Stimulated activated effector memory CD8-positive, alpha-beta T cell treated with anti-CD3 and anti-CD28 coated beads, Interleukin-12 subunit alpha, Interleukin-12 subunit beta, amount 100 ng/mL, for 72 hours (primary cell): ENCODE measurements around the gene SHANK3.

Source experiments
- ATAC-seq: fragments of 150-1000 bp; cut with Tn5 transposase; 2 replicates; pipeline ENCODE4 v1.10.0; 2021
- DNase-seq, 2 donors: peaks; one replicate each; pipeline ENCODE4 v3.0.0; 2021 to 2022; ENCODE audit warnings: low spot score in 2 of 2
- H3K27ac Mint-ChIP-seq: one replicate; pipeline ENCODE4 v1.8.0; 2022; ENCODE audit warnings: mild to moderate bottlenecking, mixed read lengths
- H3K36me3 Mint-ChIP-seq: one replicate; pipeline ENCODE4 v1.8.0; 2022; ENCODE audit warnings: mild to moderate bottlenecking, mixed read lengths
- H3K4me1 Mint-ChIP-seq: one replicate; pipeline ENCODE4 v1.8.0; 2022; ENCODE audit warnings: mixed read lengths
- H3K4me3 Mint-ChIP-seq: one replicate; pipeline ENCODE4 v1.8.0; 2022; ENCODE audit warnings: mild to moderate bottlenecking, mixed read lengths
- H3K9me3 Mint-ChIP-seq: one replicate; pipeline ENCODE4 v1.8.0; 2022; ENCODE audit warnings: mixed read lengths

Gene SHANK3

DNA sequence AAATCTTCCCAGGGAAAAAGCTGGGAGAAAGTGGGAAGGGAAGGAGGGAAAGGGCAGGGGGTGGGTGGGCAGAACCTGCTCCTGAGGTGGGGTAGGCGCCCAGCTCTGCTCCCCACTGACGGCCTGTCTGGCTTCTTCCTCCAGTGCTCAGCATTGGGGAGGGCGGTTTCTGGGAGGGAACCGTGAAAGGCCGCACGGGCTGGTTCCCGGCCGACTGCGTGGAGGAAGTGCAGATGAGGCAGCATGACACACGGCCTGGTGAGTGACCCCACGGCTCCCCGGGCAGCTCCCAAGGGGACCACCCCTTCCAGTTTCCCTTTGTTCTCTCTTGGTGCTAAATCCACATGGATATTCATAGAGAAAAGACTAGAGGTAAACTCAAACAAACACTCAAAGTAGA is 25.9 kb downstream of the SHANK3 start:
- H3K27ac Mint-ChIP-seq = no peak overlapping the region
- no peaks in the 10 kb centered on the region for H3K9me3 Mint-ChIP-seq
- no peaks in the 10 kb centered on the region for H3K36me3 Mint-ChIP-seq
- DNase-seq = no peak
- H3K4me1 Mint-ChIP-seq = peaks cover 19% of the 10 kb centered on the region
- no peak overlapping the region for H3K4me3 Mint-ChIP-seq
- no peak for ATAC-seq

DNA sequence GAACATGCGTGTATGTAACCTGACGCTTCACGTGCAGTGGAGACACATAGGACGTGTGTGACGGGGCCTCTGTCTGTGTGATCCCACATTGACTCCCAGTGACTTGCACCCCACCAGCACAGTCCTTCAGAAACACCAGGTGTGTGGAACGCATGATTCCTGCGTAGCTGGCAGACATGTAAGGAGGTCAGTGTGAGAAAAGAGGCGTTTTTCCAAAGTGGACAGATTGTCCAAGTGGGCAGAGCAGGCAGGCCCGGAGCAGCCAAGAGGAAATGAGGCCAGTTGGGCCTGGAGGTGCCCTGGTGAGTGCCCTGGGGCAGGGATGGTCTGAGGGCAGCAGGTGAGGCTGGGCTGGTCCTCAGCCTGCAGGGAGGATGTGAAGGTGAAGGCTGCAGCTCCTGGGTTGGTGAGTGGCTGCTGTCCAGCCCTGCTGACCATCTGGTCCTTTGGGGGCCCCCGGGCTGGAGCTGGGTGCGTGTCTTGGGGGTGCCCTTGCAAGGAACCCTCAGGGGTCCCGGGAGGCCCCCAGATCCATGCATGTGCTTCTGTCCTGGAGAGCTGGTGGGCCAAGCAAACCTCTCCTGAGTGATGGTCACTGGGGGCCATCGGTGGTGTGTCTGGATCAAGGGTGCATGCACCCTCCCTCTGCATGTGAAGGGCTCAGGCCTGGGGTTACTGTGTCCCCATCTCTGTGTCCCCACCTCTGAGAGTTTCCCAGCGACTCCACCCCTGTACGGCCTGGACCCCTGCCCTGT is 26.6 kb downstream of the SHANK3 start:
- Mint-ChIP-seq H3K27ac (no peak overlapping the region), H3K9me3 (no peaks in the 10 kb centered on the region), H3K4me3 (no peak overlapping the region)

DNA sequence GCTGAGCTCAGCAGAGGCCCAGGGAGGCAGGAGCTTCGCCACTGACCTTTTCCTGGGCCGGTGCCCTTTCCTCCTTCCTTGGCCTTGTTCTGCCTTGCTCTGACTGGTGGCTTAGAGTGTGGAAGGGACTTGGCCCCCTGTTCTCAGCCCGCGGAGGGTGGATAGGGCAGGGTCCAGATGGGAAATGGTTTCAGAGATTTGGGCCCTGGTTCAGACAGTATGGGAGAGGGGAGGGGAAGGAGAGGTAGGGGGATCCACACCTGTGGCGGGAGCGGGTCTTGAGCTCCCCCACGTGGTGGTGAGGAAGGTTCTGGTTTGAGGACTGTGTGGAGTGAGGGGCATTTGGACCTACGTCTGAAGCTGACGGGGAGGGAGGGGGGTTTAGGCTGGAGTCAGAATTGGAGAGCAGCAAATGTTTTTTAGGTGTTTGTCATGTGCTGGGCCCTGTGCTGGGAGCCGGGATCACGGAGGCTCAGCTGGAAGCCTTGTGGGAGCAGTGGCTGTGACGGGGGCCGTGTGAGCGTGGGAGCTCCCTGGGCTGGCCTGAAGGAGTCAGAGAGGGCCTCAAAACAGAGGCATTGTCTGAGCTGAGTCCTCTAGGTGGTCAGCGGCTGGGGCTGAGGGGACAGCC is 27.2 kb downstream of the SHANK3 start:
- peaks cover 19% of the 10 kb centered on the region for H3K4me1 Mint-ChIP-seq
- no peaks in the 10 kb centered on the region for H3K9me3 Mint-ChIP-seq
- H3K4me3 Mint-ChIP-seq = no peak overlapping the region
- H3K27ac Mint-ChIP-seq = no peak overlapping the region
- no peak for DNase-seq
- no peak for ATAC-seq
- H3K36me3 Mint-ChIP-seq = no peaks in the 10 kb centered on the region

More for the DNA sequence above, 26.6 kb downstream of the SHANK3 start:
- ATAC-seq (no peak), DNase-seq (no peak)
- Mint-ChIP-seq H3K36me3 (no peaks in the 10 kb centered on the region), H3K4me1 (peaks cover 19% of the 10 kb centered on the region)

DNA sequence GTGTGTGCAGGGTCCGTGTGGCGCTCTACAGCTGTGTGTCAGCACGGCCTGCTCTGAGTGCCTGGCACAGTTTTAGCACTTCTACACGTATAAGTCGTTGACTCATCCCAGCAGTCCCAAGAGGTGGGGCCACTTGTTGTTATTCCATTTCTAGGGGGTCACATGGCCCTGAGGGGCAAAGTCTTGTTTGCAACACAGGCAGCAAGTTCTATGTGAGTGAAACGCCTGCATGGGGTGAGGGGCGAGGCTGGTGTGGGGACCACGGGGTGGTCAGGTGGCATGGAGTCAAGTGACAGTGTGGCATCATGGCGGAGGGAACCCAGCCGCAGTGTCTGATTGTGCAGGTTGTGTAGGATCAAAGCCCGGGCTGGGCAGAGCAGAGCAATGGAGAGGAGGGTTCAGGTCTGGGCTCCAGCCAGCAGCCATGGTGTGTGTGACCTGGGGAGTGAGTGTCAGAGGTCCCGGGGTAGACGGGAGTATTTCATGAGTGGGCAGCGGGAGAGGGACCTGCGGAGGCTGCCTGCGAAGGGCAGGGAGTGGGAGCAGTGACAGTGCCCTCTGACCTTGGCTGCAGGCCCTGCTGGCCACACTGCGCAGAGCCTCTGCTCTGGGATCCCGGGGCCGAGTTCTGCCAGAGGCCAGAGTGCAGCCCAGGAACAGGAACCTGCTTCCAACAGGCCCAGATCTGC is 27.9 kb downstream of the SHANK3 start:
- DNase-seq (no peak), ATAC-seq (no peak)
- Mint-ChIP-seq H3K9me3 (no peaks in the 10 kb centered on the region), H3K4me3 (no peak overlapping the region), H3K36me3 (no peaks in the 10 kb centered on the region), H3K4me1 (peaks cover 19% of the 10 kb centered on the region), H3K27ac (no peak overlapping the region)

DNA sequence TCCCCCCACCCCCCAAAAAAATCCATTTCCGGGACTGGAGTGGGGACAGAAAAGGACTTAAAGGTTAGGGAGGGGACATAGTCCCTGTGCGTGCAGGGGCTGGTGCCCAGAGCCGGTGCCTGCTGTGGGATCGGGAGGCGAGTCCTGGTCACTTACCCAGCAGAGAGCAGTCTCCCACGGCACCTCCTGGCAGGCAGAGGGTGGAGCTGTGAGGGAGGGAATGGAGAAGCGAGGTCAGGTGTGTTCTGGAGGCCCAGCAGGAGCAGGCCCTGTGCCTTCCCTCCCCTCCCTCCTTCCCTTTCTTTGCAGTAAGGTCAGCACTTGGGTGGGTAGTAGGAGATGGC is 28.4 kb downstream of the SHANK3 start:
- Mint-ChIP-seq H3K4me1 (peaks cover 19% of the 10 kb centered on the region), H3K27ac (no peak overlapping the region), H3K36me3 (no peaks in the 10 kb centered on the region), H3K4me3 (no peak overlapping the region), H3K9me3 (no peaks in the 10 kb centered on the region)
- no peak for DNase-seq
- ATAC-seq = no peak

DNA sequence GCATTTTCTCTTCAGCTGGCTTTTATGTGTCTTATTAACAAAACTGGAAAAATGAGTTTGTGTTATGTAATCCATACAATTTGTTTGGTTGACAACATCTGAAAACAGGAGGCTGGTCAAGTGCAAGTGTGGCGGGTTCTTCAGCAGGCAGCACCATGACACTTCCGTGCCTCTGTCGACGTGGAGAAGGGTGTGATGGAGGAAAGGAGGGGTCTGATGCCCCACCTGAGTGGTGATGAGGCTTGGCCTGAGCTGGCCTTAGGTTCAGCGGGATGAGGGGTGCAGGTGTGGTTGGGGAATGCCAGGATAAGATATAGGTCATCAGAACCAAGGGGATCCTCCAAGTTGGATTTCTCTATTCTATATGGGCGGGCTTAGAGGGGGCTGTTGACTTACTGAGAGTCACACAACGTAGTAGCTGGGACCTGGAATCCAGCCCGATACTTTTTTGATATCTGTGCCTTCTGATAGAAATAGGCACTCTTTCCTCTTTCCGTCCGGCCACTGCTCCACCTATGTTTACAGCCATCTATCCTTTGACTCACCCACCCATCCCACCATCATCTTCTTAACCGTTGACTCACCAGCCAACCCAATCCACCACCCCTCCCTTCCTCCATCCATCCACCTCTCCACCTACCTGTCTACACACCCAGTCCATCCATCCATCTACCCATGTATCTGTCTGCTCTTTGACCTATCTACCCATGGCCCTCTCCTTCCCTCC is 29.0 kb downstream of the SHANK3 start:
- Mint-ChIP-seq H3K27ac (no peak overlapping the region), H3K4me1 (peaks cover 19% of the 10 kb centered on the region), H3K4me3 (no peak overlapping the region), H3K9me3 (no peaks in the 10 kb centered on the region), H3K36me3 (no peaks in the 10 kb centered on the region)
- no peak for DNase-seq
- ATAC-seq = no peak

DNA sequence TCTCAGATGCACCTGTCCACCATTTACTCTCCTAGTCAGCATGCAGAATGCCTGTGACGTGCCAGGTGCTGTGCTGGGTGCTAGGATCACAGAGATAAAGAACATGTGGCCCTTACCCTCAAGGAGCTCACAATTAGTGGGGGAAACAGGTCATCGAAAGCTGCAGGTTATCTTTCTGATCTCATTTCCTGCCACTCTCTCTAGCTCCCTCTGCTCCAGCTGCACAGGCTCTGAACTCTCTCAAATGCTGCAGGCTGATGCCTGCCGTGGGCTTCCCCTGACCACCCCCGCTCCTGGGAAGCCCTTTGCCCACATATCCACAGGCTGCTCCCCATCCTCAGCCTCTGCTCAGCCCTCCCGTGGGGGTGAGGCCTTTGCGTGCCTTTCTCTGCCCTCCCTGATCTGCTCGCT is 29.6 kb downstream of the SHANK3 start:
- Mint-ChIP-seq H3K4me1 (peaks cover 19% of the 10 kb centered on the region), H3K4me3 (no peak overlapping the region), H3K36me3 (no peaks in the 10 kb centered on the region), H3K27ac (no peak overlapping the region), H3K9me3 (no peaks in the 10 kb centered on the region)
- no peak for DNase-seq
- ATAC-seq = peak; percentile 42

DNA sequence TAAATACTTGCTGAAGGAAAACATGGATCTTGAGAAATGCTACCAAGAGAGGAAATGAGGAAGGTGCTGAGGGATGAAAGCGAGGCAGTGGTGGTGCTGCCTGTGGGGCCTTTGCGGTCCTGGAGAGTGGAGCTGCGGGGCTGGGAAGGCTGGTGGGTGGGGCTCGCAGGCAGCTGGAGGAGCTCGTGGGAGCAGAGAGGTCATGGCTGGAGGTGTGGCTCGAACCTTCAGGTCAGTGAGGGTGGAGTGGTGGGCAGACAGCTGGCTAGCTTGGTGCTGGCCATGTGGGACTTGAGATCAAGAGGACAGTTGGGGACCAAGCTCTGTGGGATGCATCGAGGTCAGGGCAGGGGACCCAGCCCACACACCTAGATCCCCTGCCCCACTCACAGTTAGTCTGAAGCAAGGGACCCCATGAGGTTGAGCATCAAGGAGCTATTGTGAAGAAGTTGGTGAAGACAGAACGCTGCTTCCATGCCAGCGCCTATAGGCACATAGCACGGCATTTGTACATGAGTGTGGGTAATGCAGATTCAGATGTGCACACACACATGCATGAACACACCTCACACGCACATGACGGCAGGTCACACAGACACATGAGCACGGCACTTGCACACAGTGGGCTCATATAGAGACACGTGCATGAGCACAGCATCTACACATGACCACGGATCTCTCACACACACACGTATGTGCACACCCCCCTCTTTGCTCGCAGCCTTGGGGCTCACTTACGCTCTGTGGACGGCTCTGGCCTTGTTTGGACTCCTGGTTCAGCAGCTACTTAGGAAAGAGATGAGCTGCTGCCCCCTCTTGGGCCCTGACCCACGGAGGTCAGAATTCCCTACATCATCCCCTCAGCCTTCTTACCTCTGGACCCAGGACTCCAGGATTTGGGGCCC is 30.4 kb downstream of the SHANK3 start:
- no peak overlapping the region for H3K4me3 Mint-ChIP-seq
- H3K27ac Mint-ChIP-seq = no peak overlapping the region
- no peak for ATAC-seq
- no peaks in the 10 kb centered on the region for H3K9me3 Mint-ChIP-seq
- peaks cover 19% of the 10 kb centered on the region for H3K4me1 Mint-ChIP-seq
- no peak for DNase-seq
- no peaks in the 10 kb centered on the region for H3K36me3 Mint-ChIP-seq

GRCh38 chr22:50703726-50704509 is 31.3 kb downstream of the SHANK3 start:
- H3K4me3 Mint-ChIP-seq = no peak overlapping the region
- no peak for ATAC-seq
- peaks cover 19% of the 10 kb centered on the region for H3K4me1 Mint-ChIP-seq
- H3K36me3 Mint-ChIP-seq = no peaks in the 10 kb centered on the region
- H3K27ac Mint-ChIP-seq = no peak overlapping the region
- DNase-seq = no peak
- no peaks in the 10 kb centered on the region for H3K9me3 Mint-ChIP-seq

DNA sequence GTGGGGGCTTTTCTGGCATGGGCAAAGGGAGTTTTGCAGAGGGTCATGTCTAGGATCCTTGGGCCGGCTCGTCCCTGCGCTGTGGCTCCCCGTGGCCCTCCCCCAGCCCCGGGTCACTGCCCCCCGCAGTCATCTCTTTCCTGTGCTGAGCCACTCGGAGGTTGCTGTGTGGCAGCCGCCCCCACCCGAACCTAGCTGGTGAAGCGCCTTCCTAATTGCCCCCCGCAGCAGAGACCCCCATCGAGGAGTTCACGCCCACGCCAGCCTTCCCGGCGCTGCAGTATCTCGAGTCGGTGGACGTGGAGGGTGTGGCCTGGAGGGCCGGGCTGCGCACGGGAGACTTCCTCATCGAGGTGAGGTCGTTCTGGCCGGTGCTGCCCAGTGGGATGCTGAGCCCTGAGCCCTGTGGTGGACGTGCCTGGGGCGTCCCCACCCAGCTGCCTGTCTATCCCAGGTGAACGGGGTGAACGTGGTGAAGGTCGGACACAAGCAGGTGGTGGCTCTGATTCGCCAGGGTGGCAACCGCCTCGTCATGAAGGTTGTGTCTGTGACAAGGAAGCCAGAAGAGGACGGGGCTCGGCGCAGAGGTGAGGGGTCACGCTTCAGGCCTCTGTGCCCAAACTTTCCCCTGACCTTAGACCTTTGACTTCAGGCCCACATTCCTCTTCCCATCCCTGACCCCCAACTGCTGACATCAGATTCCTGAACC is 32.0 kb downstream of the SHANK3 start:
- DNase-seq (no peak), ATAC-seq (no peak)
- H3K27ac Mint-ChIP-seq = no peak overlapping the region
- no peaks in the 10 kb centered on the region for H3K36me3 Mint-ChIP-seq
- H3K4me3 Mint-ChIP-seq = no peak overlapping the region
- H3K4me1 Mint-ChIP-seq = peaks cover 19% of the 10 kb centered on the region
- H3K9me3 Mint-ChIP-seq = no peaks in the 10 kb centered on the region

DNA sequence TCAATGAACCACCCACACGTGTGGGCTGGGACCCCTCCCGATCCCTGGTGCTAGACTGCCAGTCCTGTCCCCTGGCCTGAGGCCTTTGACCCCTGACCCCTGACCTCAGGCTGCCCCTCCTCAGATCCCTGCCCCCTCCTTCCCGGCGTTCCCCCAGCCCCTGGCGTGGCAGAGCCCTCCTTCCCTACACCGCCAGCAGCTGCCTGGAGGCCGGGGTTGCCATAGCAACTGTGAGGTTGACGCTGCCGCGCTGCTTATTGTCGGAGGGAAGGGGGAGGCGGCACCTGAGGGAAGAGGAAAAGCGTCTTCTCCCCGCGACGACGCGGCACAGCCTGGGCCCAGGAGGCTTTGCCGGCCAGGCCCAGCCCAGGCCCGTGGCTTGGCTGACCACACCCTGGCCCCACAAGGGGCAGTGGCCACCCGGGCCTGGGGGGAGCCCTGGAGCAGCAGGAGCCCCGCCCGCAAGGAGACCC is 32.6 kb downstream of the SHANK3 start:
- H3K4me3 Mint-ChIP-seq = no peak overlapping the region
- DNase-seq = no peak
- ATAC-seq = no peak
- H3K4me1 Mint-ChIP-seq = peaks cover 18% of the 10 kb centered on the region
- H3K9me3 Mint-ChIP-seq = no peaks in the 10 kb centered on the region
- no peaks in the 10 kb centered on the region for H3K36me3 Mint-ChIP-seq
- no peak overlapping the region for H3K27ac Mint-ChIP-seq

- peaks cover 16% of the 10 kb centered on the region for H3K4me1 Mint-ChIP-seq
- ATAC-seq (no peak), DNase-seq (no peak)
- no peak overlapping the region for H3K27ac Mint-ChIP-seq
- no peaks in the 10 kb centered on the region for H3K9me3 Mint-ChIP-seq
- no peaks in the 10 kb centered on the region for H3K36me3 Mint-ChIP-seq
- H3K4me3 Mint-ChIP-seq = no peak overlapping the region
Measured at GRCh38 chr22:50705851-50706351, 33.3 kb downstream of the SHANK3 start.

DNA sequence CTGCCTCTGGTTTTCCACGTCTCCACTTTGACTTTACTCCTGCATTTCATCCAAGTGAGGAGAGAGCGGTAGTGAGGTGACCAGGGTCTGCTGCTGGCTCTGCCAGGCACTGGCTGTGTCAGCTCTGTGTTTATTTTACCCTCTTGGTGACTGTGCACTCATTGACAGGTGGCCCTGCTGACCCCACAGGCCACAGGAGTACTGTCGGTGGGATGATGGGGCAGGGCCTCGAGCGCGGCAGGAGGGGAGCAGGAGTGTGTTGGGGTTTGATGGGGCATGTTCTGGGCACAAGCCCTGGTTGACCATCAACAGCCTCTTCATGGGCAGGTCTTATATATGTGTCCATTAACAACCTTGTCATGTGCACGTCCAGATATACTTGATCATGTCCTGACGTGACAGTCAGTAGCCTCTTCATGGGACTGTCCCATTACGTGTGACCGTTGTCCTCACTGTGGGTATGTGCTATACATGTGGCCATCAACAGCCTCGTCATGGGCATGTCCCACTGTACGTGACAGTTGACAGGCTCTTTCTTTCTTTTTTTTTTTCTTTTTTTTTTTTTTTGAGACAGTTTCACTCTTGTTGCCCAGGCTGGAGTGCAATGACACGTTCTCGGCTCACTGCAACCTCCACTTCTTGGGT is 34.0 kb downstream of the SHANK3 start:
- H3K36me3 Mint-ChIP-seq = no peaks in the 10 kb centered on the region
- DNase-seq (no peak), ATAC-seq (no peak)
- H3K4me3 Mint-ChIP-seq = no peak overlapping the region
- H3K4me1 Mint-ChIP-seq = peaks cover 18% of the 10 kb centered on the region
- H3K9me3 Mint-ChIP-seq = no peaks in the 10 kb centered on the region
- H3K27ac Mint-ChIP-seq = no peak overlapping the region
